ENCODE data around the gene EPS15.

- TF ChIP-seq CTCF (IDR thresholded peaks at IDR 0.05; ENCODE audit: low read length) (no peak), EZH2 (optimal IDR thresholded peaks at IDR 0.05; ENCODE audit: low read depth, low read length) (no peak)
Observed at GRCh38 chr1:51423073-51423821, 95.8 kb downstream of the EPS15 start.

Measured in MM.1S (cell line).